Bronchial epithelial cell (primary cell): ENCODE measurements around the gene PAX6. TPM values are rescaled to one million over a fixed set of nuclear protein-coding genes. Genes with fewer than 3 reads are reported as not detected.

Experiments used
- DNase-seq: peaks from one replicate; pipeline ENCODE4 v3.0.0-alpha.2; 2010; ENCODE audit warnings: low read depth
- FAIRE-seq: peaks from 2 replicates; lab custom pipeline; 2011; peaks lifted over from hg19 to GRCh38; lab: Jason Lieb, UNC
- H3K27me3 ChIP-seq: 2 replicates; pipeline ENCODE4 v1.5.1; 2011; ENCODE audit warnings: low read length; ENCODE audit not compliant: control insufficient read depth, insufficient read depth
- H3K36me3 ChIP-seq: 2 replicates; pipeline ENCODE4 v1.5.1; 2011; ENCODE audit warnings: low read length; ENCODE audit not compliant: control insufficient read depth, insufficient read depth
- H3K4me3 ChIP-seq: 2 replicates; pipeline ENCODE4 v1.5.1; 2011; ENCODE audit warnings: mild to moderate bottlenecking, low read depth, low read length, control low read depth
- total RNA-seq: library from RNA; depleted of rRNA; stranded (reverse); fragments of >200 nt; gene quantifications from 2 replicates; pipeline ENCODE4 v1.2.1, GENCODE V29; 2014
- TF ChIP-seq, protein P1 (sequence below): IDR thresholded peaks from 2 replicates; pipeline ENCODE4 v1.5.1; 2011; ENCODE audit warnings: mild to moderate bottlenecking, moderate library complexity, low read length, control low read depth, inconsistent platforms; ENCODE audit not compliant: insufficient read depth, severe bottlenecking

Gene PAX6
- total RNA-seq, 1 donor from 2014 or later = not detected

DNA sequence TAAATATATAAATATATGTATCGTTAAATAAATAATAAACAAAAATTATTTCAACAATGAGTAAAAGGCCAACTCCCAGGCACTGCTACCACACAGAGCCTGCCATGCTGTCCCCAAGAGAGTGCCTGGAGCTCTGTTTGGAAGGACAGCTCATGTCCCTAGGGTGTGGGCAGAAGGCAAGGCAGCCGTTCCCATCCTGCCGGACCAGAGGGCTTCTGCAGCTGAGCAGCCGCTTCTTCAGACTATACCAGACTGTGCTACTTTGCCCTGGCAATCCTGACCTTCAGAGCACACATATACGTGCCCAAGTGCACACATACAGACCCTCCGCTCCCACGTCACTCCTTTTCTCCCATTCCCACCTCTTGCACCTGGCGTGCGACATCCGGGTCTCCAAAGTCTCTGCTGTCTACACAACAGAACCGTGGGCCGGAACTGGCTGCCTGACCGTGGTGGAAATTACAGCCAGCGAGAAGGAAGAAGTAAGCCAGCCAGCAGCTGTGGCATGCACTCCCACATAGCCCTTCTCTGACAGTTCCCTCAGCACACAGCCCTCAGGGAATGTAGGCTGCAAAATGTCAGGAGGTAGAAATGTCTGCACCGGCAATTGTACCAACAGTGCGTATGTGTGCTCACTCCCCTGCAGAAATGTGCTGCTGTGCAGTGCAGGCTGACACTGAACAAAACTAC lies 24.0 kb downstream of the PAX6 start:
- Histone ChIP-seq H3K4me3 (no peak overlapping the region), H3K27me3 (no peaks in the 10 kb centered on the region), H3K36me3 (no peaks in the 10 kb centered on the region)
- DNase-seq = no peak
- TF ChIP-seq, protein P1, sequence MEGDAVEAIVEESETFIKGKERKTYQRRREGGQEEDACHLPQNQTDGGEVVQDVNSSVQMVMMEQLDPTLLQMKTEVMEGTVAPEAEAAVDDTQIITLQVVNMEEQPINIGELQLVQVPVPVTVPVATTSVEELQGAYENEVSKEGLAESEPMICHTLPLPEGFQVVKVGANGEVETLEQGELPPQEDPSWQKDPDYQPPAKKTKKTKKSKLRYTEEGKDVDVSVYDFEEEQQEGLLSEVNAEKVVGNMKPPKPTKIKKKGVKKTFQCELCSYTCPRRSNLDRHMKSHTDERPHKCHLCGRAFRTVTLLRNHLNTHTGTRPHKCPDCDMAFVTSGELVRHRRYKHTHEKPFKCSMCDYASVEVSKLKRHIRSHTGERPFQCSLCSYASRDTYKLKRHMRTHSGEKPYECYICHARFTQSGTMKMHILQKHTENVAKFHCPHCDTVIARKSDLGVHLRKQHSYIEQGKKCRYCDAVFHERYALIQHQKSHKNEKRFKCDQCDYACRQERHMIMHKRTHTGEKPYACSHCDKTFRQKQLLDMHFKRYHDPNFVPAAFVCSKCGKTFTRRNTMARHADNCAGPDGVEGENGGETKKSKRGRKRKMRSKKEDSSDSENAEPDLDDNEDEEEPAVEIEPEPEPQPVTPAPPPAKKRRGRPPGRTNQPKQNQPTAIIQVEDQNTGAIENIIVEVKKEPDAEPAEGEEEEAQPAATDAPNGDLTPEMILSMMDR = no peak
- no peak for FAIRE-seq

DNA sequence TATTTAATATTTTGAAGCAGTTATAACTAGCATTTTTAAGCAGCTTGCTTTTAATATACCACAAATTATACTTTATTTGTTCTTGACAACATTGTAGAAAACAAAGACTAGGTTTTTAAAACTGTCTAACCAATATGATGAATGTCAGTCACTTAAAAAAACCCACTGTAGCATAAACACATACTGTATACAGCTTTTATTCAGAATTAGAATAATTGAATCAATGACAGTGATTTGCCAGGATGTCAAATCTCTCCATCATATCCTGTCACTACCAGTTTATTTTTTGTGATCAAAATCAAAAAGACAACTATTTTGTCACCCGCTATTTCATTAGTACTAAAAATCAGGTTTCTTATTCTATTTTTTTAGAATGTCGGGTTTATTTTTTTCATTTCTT lies 26.5 kb downstream of the PAX6 start:
- FAIRE-seq = no peak
- H3K27me3 ChIP-seq = no peaks in the 10 kb centered on the region
- TF ChIP-seq, protein P1 = no peak
- no peak overlapping the region for H3K4me3 ChIP-seq
- DNase-seq = no peak
- no peaks in the 10 kb centered on the region for H3K36me3 ChIP-seq

DNA sequence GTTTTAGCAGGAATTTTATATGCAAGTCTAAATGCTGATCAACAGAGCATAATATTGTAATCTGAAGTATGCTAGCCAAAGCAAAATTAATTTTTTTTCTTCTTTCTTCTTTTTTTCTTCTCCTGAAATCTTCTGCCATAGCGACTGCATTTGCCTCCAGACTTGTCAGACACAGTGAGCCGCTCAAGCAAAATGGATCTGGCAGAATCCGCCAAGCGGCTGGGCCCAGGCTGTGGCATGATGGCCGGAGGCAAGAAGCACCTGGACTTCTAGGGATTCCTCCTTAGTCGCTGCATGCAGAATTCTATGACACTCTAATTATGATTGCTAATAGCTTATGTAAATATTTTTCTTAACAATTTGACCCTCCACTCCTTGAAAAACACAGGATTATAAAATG lies 27.9 kb downstream of the PAX6 start:
- H3K27me3 ChIP-seq = no peaks in the 10 kb centered on the region
- H3K36me3 ChIP-seq = no peaks in the 10 kb centered on the region
- DNase-seq (no peak), FAIRE-seq (no peak)
- TF ChIP-seq, protein P1 = no peak
- H3K4me3 ChIP-seq = no peak overlapping the region

DNA sequence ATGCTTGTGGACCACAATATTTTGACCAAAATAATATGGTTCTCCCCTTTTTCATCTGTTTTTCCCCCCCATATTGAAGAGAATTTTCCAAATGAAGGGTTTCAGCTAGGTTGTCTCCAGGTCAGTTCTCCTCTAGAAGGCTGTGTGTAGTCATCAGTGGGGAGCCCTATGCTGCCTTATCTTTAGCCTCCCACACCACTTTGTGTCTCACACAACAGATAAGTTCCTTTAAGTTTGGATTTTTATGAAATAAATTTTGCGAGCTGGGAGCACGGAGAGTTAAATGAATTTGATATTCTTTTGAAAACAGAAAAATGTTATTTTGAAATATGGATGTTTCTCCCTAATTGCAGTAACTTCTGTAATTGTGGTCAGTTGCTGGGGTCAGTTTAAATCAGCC lies 28.9 kb downstream of the PAX6 start:
- TF ChIP-seq, protein P1 = no peak
- DNase-seq (no peak), FAIRE-seq (no peak)
- no peaks in the 10 kb centered on the region for H3K27me3 ChIP-seq
- H3K36me3 ChIP-seq = no peaks in the 10 kb centered on the region
- no peak overlapping the region for H3K4me3 ChIP-seq

DNA sequence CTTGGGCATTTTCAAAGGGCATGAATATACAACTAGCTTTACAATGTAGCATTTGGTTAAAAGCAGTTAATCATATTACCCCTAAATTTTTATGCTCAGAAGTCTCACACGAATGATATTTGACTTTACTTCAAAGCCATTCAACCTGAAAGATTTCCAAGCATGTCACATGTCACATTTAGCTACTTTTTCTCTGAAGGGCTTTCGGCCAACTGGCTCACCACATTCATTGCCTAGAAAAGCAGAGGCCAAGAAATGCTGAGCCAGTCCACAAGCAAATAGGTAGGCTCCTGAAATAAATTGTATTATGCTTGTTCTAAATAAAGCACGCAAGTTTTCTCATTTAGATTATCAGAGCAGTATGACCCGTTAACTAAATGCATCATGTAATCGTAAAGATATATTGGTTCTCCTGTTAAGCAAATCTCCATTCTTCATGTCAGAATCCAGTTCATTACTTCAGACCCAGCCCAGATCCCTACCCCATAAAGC lies 30.6 kb downstream of the PAX6 start:
- TF ChIP-seq, protein P1 = no peak
- DNase-seq (no peak), FAIRE-seq (no peak)
- Histone ChIP-seq H3K27me3 (no peaks in the 10 kb centered on the region), H3K36me3 (no peaks in the 10 kb centered on the region), H3K4me3 (no peak overlapping the region)

DNA sequence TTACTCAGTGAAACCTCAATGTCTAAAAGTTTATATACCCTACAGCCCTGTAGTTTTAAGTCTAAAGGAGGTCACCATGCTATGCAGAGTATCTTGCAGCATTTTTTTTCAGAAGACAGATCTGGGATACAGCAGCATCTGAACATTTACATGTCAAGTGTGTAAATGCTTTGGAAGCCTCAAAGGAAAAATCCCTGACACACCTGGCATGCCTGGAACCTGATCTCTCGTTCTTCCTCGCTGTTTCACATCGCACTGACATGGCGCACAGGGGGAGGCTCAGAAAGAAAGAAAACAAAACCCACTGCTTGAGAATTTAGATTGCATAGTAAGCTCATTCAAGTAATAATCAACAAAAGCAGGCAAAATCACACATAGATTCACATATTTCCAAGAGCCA lies 31.0 kb downstream of the PAX6 start:
- DNase-seq (no peak), FAIRE-seq (no peak)
- H3K4me3 ChIP-seq = no peak overlapping the region
- no peaks in the 10 kb centered on the region for H3K36me3 ChIP-seq
- H3K27me3 ChIP-seq = no peaks in the 10 kb centered on the region
- TF ChIP-seq, protein P1 = no peak
